Measurements from ENCODE around the gene AQP1. TPM values are rescaled to one million over a fixed set of nuclear protein-coding genes. Genes with fewer than 3 reads are reported as not detected.
A peak's percentile ranks its signal among the peaks of the same experiment; 100 is the strongest.

Gene AQP1
- total and polyA plus RNA-seq, 8 donors, result 146 to 450 (median 231) TPM

- peak in 1 of 4 donors; percentile 6 for ATAC-seq
- TF ChIP-seq CTCF (IDR thresholded peaks at IDR 0.05), result no peak
- Histone ChIP-seq H3K9me3 (no peaks in the 10 kb centered on the region), H3K4me3 (peak overlapping the region in 2 of 4 donors; percentile 12 to 17), H3K36me3 (peaks cover 0 to 3% (median 0%) of the 10 kb centered on the region in 3 donors), H3K27ac (peak overlapping the region; percentile 75 to 84 (median 77)), H3K27me3 (no peaks in the 10 kb centered on the region), H3K4me1 (no peaks in the 10 kb centered on the region)
- DNase-seq, result peak in 3 of 6 donors; percentile 2 to 41 (median 9)
- 62 to 66% methylated on average over 9 of the region's 9 CpGs for WGBS, 2 donors
- FAIRE-seq, result no peak
- intact Hi-C loops (cut with DNase I), result no loop called here
Observed at GRCh38 chr7:30931929-30932540, 20.4 kb downstream of the AQP1 start.

GRCh38 chr7:30932562-30932961, 20.9 kb downstream of the AQP1 start:
- TF ChIP-seq CTCF (IDR thresholded peaks at IDR 0.05), result no peak
- peak overlapping the region; percentile 75 to 84 (median 77) for H3K27ac ChIP-seq
- H3K4me3 ChIP-seq, result no peak overlapping the region
- ATAC-seq, result peak; percentile 47 to 63 (median 57)
- H3K4me1 ChIP-seq, result no peaks in the 10 kb centered on the region
- WGBS, 2 donors, result 58 to 65% methylated on average over 6 of the region's 6 CpGs
- no peak for FAIRE-seq
- intact Hi-C loops (cut with DNase I), result no loop called here
- DNase-seq, result peak; percentile 15 to 78 (median 67)
- H3K9me3 ChIP-seq, result no peaks in the 10 kb centered on the region
- H3K27me3 ChIP-seq, result no peaks in the 10 kb centered on the region
- H3K36me3 ChIP-seq, result no peaks in the 10 kb centered on the region

GRCh38 chr7:30933124-30933974, 21.7 kb downstream of the AQP1 start:
- Histone ChIP-seq H3K27me3 (no peaks in the 10 kb centered on the region), H3K4me3 (no peak overlapping the region), H3K9me3 (no peaks in the 10 kb centered on the region), H3K4me1 (no peaks in the 10 kb centered on the region), H3K36me3 (no peaks in the 10 kb centered on the region), H3K27ac (peak overlapping the region; percentile 75 to 84 (median 77))
- DNase-seq, result peak in 3 of 6 donors; percentile 13 to 64 (median 53)
- WGBS, 2 donors, result 74% methylated on average over 26 of the region's 26 CpGs
- no peak for ATAC-seq
- FAIRE-seq, result no peak
- no peak for TF ChIP-seq CTCF (IDR thresholded peaks at IDR 0.05)
- intact Hi-C loops (cut with DNase I), result no loop called here

GRCh38 chr7:30934225-30934624, 22.6 kb downstream of the AQP1 start:
- DNase-seq, result peak in 2 of 6 donors; percentile 8 to 35
- 61 to 65% methylated on average over 5 of the region's 5 CpGs for WGBS, 2 donors

More at GRCh38 chr7:30934225-30934624, 22.6 kb downstream of the AQP1 start:
- no peak for FAIRE-seq
- no peaks in the 10 kb centered on the region for H3K4me1 ChIP-seq
- H3K27me3 ChIP-seq, result no peaks in the 10 kb centered on the region
- ATAC-seq, result no peak
- TF ChIP-seq CTCF (IDR thresholded peaks at IDR 0.05), result no peak
- no peak overlapping the region for H3K4me3 ChIP-seq
- no peaks in the 10 kb centered on the region for H3K36me3 ChIP-seq
- H3K9me3 ChIP-seq, result no peaks in the 10 kb centered on the region
- H3K27ac ChIP-seq, result peak overlapping the region; percentile 31 to 84 (median 77)
- intact Hi-C loops (cut with DNase I), result no loop called here
